SU-DHL-6 (cell line): ENCODE results near the gene DROSHA.

Experiments used
- H2AFZ ChIP-seq: fragments of 200-600 bp; sonication (generic); 2 replicates; pipeline ENCODE4 v1.6.1; 2014; ENCODE audit warnings: low read depth, mild to moderate bottlenecking, moderate library complexity, mixed read lengths, antibody characterized with exemption, low read length; ENCODE audit not compliant: severe bottlenecking
- H3F3A ChIP-seq: fragments of 200-600 bp; shearing (Covaris generic); 2 replicates; pipeline ENCODE4 v1.6.0; 2016; ENCODE audit warnings: antibody characterized with exemption, mild to moderate bottlenecking; ENCODE audit not compliant: insufficient read depth
- H3K27ac ChIP-seq: fragments of 200-600 bp; sonication (generic); 2 replicates; pipeline ENCODE4 v1.5.1; 2016; ENCODE audit warnings: low read depth, mild to moderate bottlenecking, low read length, moderate library complexity, mixed read lengths
- H3K27me3 ChIP-seq: fragments of 200-600 bp; sonication (generic), shearing (Covaris generic); 2 replicates; pipeline ENCODE4 v1.6.0; 2014; ENCODE audit warnings: mild to moderate bottlenecking, low read length
- H3K36me3 ChIP-seq: fragments of 200-600 bp; sonication (generic); 2 replicates; pipeline ENCODE4 v1.6.1; 2014; ENCODE audit warnings: mild to moderate bottlenecking, low read length, mixed read lengths
- H3K4me2 ChIP-seq: fragments of 300-600, 200-600 bp; shearing (Covaris generic), sonication (generic); 2 replicates; pipeline ENCODE4 v1.6.0; 2014; ENCODE audit warnings: low read length, low read depth, mild to moderate bottlenecking; ENCODE audit not compliant: poor library complexity, severe bottlenecking
- H3K4me3 ChIP-seq: fragments of 200-600 bp; sonication (generic); 2 replicates; pipeline ENCODE4 v1.5.1; 2014; ENCODE audit warnings: antibody characterized with exemption, low read length, mild to moderate bottlenecking, mixed read lengths; ENCODE audit not compliant: insufficient read depth, poor library complexity, severe bottlenecking
- H3K79me2 ChIP-seq: fragments of 200-600 bp; sonication (generic); 2 replicates; pipeline ENCODE4 v1.6.1; 2014; ENCODE audit warnings: mild to moderate bottlenecking, low read length, moderate library complexity; ENCODE audit not compliant: insufficient read depth
- H3K9ac ChIP-seq: fragments of 200-600 bp; sonication (generic); 2 replicates; pipeline ENCODE4 v1.7.0; 2014; ENCODE audit warnings: mild to moderate bottlenecking, low read length
- H3K9me2 ChIP-seq: fragments of 200-600 bp; sonication (generic); replicated peaks from 2 replicates; pipeline ENCODE4 v1.6.1; 2014; ENCODE audit warnings: low read length; ENCODE audit not compliant: insufficient read depth
- H3K9me3 ChIP-seq: fragments of 200-600 bp; sonication (generic); 2 replicates; pipeline ENCODE4 v1.6.1; 2014; ENCODE audit warnings: low read length, mixed read lengths; ENCODE audit not compliant: insufficient read depth
- H4K20me1 ChIP-seq: fragments of 200-600 bp; sonication (generic); 2 replicates; pipeline ENCODE4 v1.6.1; 2014; ENCODE audit warnings: low read depth, mild to moderate bottlenecking, antibody characterized with exemption, low read length, moderate library complexity, mixed read lengths
- CTCF ChIP-seq: fragments of 200-600 bp; sonication (generic); IDR thresholded peaks from one replicate; pipeline ENCODE4 v1.5.1; 2017; ENCODE audit warnings: antibody characterized with exemption, mild to moderate bottlenecking, low read length, moderate library complexity; ENCODE audit not compliant: insufficient read depth, poor library complexity, severe bottlenecking
- EZH2phosphoT487 ChIP-seq: fragments of 200-600 bp; sonication (generic), shearing (Covaris generic); conservative IDR thresholded peaks from 2 replicates; pipeline ENCODE4 v1.6.1; 2018; ENCODE audit warnings: mild to moderate bottlenecking, antibody characterized with exemption, low read length, moderate library complexity, mixed read lengths

The DROSHA gene

DNA sequence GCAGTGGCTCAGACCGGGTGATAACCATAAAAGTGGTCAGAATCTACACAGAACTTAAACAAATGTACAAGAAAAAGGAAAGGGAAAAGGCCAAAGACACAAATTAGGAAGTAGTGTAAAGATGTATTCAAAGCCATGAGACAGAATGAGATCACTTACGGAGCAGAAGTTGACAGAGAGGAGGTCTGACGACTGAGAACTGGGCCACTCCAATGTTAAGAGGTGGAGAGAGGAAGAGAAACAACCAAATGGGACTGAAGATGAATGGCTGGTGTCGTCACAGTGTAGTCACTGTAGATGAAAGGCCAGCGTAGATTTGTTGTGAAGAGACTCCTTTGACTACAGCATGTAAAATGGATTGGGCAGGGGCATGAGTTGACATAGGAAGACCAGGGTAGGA is 114.4 kb downstream of the DROSHA start:
- Histone ChIP-seq H3K36me3 (peaks cover 22% of the 10 kb centered on the region), H2AFZ (no peak overlapping the region), H3K9me3 (no peaks in the 10 kb centered on the region), H3K4me2 (no peak overlapping the region), H4K20me1 (no peaks in the 10 kb centered on the region), H3K79me2 (no peaks in the 10 kb centered on the region), H3K9ac (no peak overlapping the region), H3K9me2 (no peaks in the 10 kb centered on the region), H3K27ac (no peak overlapping the region), H3K27me3 (no peaks in the 10 kb centered on the region), H3F3A (no peaks in the 10 kb centered on the region), H3K4me3 (no peak overlapping the region)
- TF ChIP-seq EZH2phosphoT487 (no peak), CTCF (no peak)

DNA sequence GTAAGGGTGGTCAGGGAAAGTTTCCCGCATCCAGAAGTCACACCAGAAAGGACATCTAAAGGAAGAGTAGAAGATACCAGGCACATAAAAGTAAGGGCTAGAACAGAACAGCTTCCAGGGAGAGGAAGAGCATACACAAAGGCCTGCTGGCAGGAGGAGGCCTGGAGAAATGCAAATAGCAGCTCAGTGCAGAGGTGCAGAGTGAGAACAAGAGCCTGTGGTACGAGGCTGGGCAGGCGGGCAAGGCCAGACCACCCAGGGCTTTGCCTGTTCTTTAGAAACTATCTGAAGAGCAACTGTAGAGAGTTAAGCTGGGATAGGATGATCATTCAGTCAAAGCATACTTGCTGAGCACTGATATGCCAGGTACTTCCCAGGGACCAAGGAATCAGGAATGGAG is 115.3 kb downstream of the DROSHA start:
- Histone ChIP-seq H4K20me1 (no peaks in the 10 kb centered on the region), H3K79me2 (no peaks in the 10 kb centered on the region), H3F3A (no peaks in the 10 kb centered on the region), H3K4me2 (no peak overlapping the region), H3K27ac (no peak overlapping the region), H3K4me3 (no peak overlapping the region), H3K9me2 (no peaks in the 10 kb centered on the region), H3K27me3 (no peaks in the 10 kb centered on the region), H2AFZ (no peak overlapping the region), H3K9ac (no peak overlapping the region), H3K36me3 (peaks cover 26% of the 10 kb centered on the region), H3K9me3 (no peaks in the 10 kb centered on the region)
- TF ChIP-seq CTCF (no peak), EZH2phosphoT487 (no peak)

GRCh38 chr5:31415960-31416359 is 115.9 kb downstream of the DROSHA start:
- Histone ChIP-seq H3K27ac (no peak overlapping the region), H4K20me1 (no peaks in the 10 kb centered on the region), H3K9me3 (no peaks in the 10 kb centered on the region), H3K79me2 (no peaks in the 10 kb centered on the region), H3F3A (no peaks in the 10 kb centered on the region), H3K4me2 (no peak overlapping the region), H3K27me3 (no peaks in the 10 kb centered on the region), H3K9me2 (no peaks in the 10 kb centered on the region), H3K4me3 (no peak overlapping the region), H2AFZ (no peak overlapping the region), H3K9ac (no peak overlapping the region), H3K36me3 (peaks cover 21% of the 10 kb centered on the region)
- TF ChIP-seq EZH2phosphoT487 (no peak), CTCF (no peak)
